Measurements from ENCODE around the gene CES3. TPM values are rescaled to one million over a fixed set of nuclear protein-coding genes. Genes with fewer than 3 reads are reported as not detected.

Gene CES3
- total and polyA plus RNA-seq, 4 donors, result 0.19 to 28.3 (median 12.5) TPM

DNA sequence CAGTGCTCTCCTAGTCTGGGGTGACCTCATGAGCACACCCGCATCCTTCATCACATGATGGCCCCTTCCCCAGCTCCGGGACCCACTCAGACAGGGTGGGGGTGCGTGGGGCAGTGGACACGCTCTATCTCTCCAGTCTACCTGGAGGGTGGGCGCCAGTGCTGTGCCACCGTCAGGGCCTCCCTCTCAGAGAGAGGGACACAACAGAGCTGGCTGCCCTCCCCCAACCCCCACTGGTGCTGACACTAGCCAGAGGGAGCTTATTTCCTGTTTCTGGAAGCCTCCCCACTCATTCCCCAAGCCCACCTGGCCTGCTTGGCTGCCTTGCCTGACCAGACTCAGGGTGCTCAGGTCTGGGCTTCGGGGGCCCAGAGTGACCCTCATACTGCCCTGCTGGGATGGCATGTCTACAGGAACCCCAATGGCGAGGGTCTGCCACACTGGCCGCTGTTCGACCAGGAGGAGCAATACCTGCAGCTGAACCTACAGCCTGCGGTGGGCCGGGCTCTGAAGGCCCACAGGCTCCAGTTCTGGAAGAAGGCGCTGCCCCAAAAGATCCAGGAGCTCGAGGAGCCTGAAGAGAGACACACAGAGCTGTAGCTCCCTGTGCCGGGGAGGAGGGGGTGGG, 17.5 kb upstream of the CES3 start:
- 96% methylated on average over 15 of the region's 15 CpGs for WGBS
- H3K4me1 ChIP-seq (ENCODE audit: control insufficient read depth in 4 of 4, insufficient read depth in 4 of 4, low read length in 3 of 4), result peaks cover 8 to 32% (median 26%) of the 10 kb centered on the region in 4 donors
- H3K9ac ChIP-seq (ENCODE audit: low read depth in 1 of 2, low read length in 2 of 2), result no peak overlapping the region
- H3K27ac ChIP-seq (ENCODE audit: low read depth in 1 of 2, low read length in 2 of 2), result no peak overlapping the region
- TF ChIP-seq, protein P1, sequence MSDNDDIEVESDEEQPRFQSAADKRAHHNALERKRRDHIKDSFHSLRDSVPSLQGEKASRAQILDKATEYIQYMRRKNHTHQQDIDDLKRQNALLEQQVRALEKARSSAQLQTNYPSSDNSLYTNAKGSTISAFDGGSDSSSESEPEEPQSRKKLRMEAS (IDR thresholded peaks at IDR 0.05), result no peak
- TF ChIP-seq SP1 (IDR thresholded peaks at IDR 0.05) (no peak), NR2F2 (IDR thresholded peaks at IDR 0.05) (no peak), HNF4A (conservative IDR thresholded peaks at IDR 0.05) (no peak), FOXA1 (IDR thresholded peaks at IDR 0.05) (no peak), YY1 (IDR thresholded peaks at IDR 0.05) (no peak), RAD21 (IDR thresholded peaks at IDR 0.05) (no peak), RXRA (IDR thresholded peaks at IDR 0.05) (no peak), JUND (IDR thresholded peaks at IDR 0.05) (no peak), TAF1 (conservative IDR thresholded peaks at IDR 0.05) (no peak), HNF4G (IDR thresholded peaks at IDR 0.05) (no peak), GABPA (IDR thresholded peaks at IDR 0.05 in 1 of 2, conservative IDR thresholded peaks at IDR 0.05 in 1 of 2) (no peak), FOXA2 (IDR thresholded peaks at IDR 0.05) (no peak), EGR1 (IDR thresholded peaks at IDR 0.05; ENCODE audit: low read depth in 2 of 2) (no peak)
- TF ChIP-seq, protein P2, sequence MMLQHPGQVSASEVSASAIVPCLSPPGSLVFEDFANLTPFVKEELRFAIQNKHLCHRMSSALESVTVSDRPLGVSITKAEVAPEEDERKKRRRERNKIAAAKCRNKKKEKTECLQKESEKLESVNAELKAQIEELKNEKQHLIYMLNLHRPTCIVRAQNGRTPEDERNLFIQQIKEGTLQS (IDR thresholded peaks at IDR 0.05), result no peak
- TF ChIP-seq, protein P3, sequence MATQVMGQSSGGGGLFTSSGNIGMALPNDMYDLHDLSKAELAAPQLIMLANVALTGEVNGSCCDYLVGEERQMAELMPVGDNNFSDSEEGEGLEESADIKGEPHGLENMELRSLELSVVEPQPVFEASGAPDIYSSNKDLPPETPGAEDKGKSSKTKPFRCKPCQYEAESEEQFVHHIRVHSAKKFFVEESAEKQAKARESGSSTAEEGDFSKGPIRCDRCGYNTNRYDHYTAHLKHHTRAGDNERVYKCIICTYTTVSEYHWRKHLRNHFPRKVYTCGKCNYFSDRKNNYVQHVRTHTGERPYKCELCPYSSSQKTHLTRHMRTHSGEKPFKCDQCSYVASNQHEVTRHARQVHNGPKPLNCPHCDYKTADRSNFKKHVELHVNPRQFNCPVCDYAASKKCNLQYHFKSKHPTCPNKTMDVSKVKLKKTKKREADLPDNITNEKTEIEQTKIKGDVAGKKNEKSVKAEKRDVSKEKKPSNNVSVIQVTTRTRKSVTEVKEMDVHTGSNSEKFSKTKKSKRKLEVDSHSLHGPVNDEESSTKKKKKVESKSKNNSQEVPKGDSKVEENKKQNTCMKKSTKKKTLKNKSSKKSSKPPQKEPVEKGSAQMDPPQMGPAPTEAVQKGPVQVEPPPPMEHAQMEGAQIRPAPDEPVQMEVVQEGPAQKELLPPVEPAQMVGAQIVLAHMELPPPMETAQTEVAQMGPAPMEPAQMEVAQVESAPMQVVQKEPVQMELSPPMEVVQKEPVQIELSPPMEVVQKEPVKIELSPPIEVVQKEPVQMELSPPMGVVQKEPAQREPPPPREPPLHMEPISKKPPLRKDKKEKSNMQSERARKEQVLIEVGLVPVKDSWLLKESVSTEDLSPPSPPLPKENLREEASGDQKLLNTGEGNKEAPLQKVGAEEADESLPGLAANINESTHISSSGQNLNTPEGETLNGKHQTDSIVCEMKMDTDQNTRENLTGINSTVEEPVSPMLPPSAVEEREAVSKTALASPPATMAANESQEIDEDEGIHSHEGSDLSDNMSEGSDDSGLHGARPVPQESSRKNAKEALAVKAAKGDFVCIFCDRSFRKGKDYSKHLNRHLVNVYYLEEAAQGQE (IDR thresholded peaks at IDR 0.05), result no peak
- TF ChIP-seq, protein P4, sequence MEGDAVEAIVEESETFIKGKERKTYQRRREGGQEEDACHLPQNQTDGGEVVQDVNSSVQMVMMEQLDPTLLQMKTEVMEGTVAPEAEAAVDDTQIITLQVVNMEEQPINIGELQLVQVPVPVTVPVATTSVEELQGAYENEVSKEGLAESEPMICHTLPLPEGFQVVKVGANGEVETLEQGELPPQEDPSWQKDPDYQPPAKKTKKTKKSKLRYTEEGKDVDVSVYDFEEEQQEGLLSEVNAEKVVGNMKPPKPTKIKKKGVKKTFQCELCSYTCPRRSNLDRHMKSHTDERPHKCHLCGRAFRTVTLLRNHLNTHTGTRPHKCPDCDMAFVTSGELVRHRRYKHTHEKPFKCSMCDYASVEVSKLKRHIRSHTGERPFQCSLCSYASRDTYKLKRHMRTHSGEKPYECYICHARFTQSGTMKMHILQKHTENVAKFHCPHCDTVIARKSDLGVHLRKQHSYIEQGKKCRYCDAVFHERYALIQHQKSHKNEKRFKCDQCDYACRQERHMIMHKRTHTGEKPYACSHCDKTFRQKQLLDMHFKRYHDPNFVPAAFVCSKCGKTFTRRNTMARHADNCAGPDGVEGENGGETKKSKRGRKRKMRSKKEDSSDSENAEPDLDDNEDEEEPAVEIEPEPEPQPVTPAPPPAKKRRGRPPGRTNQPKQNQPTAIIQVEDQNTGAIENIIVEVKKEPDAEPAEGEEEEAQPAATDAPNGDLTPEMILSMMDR (IDR thresholded peaks at IDR 0.05; ENCODE audit: low read depth, low read length, missing input control), result no peak
- TF ChIP-seq, protein P5, sequence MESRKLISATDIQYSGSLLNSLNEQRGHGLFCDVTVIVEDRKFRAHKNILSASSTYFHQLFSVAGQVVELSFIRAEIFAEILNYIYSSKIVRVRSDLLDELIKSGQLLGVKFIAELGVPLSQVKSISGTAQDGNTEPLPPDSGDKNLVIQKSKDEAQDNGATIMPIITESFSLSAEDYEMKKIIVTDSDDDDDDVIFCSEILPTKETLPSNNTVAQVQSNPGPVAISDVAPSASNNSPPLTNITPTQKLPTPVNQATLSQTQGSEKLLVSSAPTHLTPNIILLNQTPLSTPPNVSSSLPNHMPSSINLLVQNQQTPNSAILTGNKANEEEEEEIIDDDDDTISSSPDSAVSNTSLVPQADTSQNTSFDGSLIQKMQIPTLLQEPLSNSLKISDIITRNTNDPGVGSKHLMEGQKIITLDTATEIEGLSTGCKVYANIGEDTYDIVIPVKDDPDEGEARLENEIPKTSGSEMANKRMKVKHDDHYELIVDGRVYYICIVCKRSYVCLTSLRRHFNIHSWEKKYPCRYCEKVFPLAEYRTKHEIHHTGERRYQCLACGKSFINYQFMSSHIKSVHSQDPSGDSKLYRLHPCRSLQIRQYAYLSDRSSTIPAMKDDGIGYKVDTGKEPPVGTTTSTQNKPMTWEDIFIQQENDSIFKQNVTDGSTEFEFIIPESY (IDR thresholded peaks at IDR 0.05), result no peak
- H3K4me3 ChIP-seq (ENCODE audit: low read depth in 1 of 3, low read length in 3 of 3), result no peak overlapping the region
- H3K36me3 ChIP-seq (ENCODE audit: control insufficient read depth in 4 of 4, insufficient read depth in 3 of 4, low read depth in 1 of 4, low read length in 3 of 4), result peaks cover 31 to 47% (median 40%) of the 10 kb centered on the region in 4 donors
- no peaks in the 10 kb centered on the region for H3K9me3 ChIP-seq (ENCODE audit: control insufficient read depth in 4 of 4, low read length in 3 of 4)
- DNase-seq (ENCODE audit: low spot score), result no peak
- no peaks in the 10 kb centered on the region for H3K27me3 ChIP-seq (ENCODE audit: control insufficient read depth in 4 of 4, insufficient read depth in 4 of 4, low read length in 3 of 4)
